Measurements from ENCODE around the gene ISL2. TPM values are rescaled to one million over a fixed set of nuclear protein-coding genes. Genes with fewer than 3 reads are reported as not detected.
"Not testable (repeated sequence)": the region's sequence is repeated elsewhere in the genome, so short reads cannot be mapped to it uniquely, and the experiment has no call there.

ISL2 gene
- total RNA-seq, 4 donors from 2014 or later: 1.3 to 1.4 TPM; not detected in 2

DNA sequence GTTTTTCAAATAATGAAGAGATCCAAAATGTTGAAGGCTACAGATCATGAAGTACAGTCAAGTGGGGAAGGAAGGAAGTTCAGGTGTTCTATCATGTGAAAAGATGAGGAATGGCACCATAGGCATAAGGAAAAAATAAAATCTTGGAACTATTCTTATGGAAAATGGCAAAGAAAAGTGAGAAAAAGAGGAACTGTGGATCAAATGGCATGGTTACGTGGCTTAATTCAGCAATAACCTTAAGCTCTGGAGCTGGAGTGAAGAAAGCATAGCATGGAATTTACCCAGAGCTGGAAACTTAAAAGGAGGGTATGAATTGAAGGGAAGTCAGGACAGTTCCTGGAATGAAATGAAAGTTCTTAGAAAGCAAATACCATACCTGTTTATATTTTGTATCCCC lies 39.7 kb upstream of the ISL2 start:
- TF ChIP-seq, protein P1, sequence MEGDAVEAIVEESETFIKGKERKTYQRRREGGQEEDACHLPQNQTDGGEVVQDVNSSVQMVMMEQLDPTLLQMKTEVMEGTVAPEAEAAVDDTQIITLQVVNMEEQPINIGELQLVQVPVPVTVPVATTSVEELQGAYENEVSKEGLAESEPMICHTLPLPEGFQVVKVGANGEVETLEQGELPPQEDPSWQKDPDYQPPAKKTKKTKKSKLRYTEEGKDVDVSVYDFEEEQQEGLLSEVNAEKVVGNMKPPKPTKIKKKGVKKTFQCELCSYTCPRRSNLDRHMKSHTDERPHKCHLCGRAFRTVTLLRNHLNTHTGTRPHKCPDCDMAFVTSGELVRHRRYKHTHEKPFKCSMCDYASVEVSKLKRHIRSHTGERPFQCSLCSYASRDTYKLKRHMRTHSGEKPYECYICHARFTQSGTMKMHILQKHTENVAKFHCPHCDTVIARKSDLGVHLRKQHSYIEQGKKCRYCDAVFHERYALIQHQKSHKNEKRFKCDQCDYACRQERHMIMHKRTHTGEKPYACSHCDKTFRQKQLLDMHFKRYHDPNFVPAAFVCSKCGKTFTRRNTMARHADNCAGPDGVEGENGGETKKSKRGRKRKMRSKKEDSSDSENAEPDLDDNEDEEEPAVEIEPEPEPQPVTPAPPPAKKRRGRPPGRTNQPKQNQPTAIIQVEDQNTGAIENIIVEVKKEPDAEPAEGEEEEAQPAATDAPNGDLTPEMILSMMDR (IDR thresholded peaks at IDR 0.05): no peak
- TF ChIP-seq POLR2A (IDR thresholded peaks at IDR 0.05) (no peak), POLR2AphosphoS5 (IDR thresholded peaks at IDR 0.05) (no peak), EP300 (IDR thresholded peaks at IDR 0.05; ENCODE audit: low read depth) (no peak)
- Histone ChIP-seq H3K36me3 (no peaks in the 10 kb centered on the region), H3K4me3 (no peak overlapping the region), H3K4me1 (peaks cover 0 to 25% (median 3%) of the 10 kb centered on the region in 4 donors), H3K9me3 (no peaks in the 10 kb centered on the region), H3K27me3 (no peaks in the 10 kb centered on the region), H3K27ac (no peak overlapping the region)
- 92 to 100% methylated on average over 1 of the region's 1 CpG for WGBS, 2 donors (ENCODE audit: low coverage in 1 of 2)
- DNase-seq: no peak
- in situ Hi-C loops (cut with MboI; ENCODE audit: low pct_ligation_motif_present in 1 of 4, low pct_unique_long_range_greater_than_20kb in 1 of 4, low sequenced_read_pairs in 3 of 4) (no loop called here), intact Hi-C loops (cut with DNase I; ENCODE audit: low total_unique reads) (no loop called here)

DNA sequence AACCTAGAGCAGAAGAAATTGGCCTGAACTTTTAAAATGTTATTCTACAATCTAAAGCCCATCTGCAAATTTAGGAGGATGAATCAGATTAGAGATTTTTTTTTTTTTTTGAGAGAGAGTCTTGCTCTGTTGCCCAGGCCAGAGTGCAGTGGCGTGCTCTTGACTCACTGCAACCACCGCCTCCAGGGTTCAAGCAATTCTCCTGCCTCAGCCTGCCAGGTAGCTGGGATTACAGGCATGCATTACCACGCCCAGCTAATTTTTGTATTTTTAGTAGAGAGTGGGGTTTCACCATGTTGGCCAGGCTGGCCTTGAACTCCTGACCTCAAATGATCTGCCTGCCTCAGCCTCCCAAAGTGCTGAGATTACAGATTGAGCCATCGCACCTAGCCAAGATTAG lies 38.6 kb upstream of the ISL2 start:
- H3K27ac ChIP-seq; H3K4me3 ChIP-seq; in situ Hi-C loops (cut with MboI; ENCODE audit: low pct_ligation_motif_present in 1 of 4, low pct_unique_long_range_greater_than_20kb in 1 of 4, low sequenced_read_pairs in 3 of 4); intact Hi-C loops (cut with DNase I; ENCODE audit: low total_unique reads); H3K9me3 ChIP-seq; H3K27me3 ChIP-seq; H3K36me3 ChIP-seq; DNase-seq: not testable (repeated sequence)
- H3K4me1 ChIP-seq: peaks cover 0 to 28% (median 3%) of the 10 kb centered on the region in 4 donors
- 90 to 100% methylated on average over 1 to 4 of the region's 4 CpGs for WGBS, 2 donors (ENCODE audit: low coverage in 1 of 2)

DNA sequence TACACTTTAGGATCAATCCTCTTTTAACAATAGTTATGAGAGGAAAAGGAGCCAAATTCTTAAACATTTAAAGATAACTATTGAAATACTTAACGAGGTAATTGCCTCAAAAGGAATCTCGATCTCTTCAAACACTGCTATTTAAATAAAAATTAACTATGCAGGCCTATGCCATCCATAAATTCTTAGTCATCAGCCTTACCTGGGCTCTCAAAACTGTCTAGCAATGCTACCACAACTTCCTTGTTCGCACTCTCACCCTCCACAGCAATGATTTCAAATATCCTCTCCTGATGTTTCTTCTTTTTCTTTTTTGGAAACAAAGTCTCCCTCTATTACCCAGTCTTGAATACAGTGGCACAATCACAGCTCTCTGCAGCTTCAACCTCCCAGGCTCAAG lies 37.6 kb upstream of the ISL2 start:
- peak overlapping the region in 3 of 4 donors; percentile 13 to 18 (median 18) for H3K27ac ChIP-seq

DNA sequence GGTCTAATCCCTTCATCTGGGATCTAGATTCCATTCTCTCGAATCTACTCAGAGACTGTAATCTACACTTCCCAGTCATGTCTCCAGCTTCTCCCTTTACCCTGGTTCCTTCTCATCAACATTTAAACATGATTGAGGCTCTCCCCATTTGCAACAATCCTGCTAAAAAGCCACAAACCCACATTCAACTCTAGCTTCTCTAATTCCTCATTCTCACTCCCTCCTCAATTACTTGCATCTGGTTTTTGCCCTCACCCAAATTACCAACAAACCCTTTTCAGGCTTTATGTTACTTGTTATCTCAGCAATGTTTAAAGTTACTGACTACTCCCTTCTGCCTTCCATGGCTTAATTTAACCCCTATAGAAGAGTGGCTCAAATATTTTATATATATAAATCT lies 36.8 kb upstream of the ISL2 start:
- intact Hi-C loops (cut with DNase I; ENCODE audit: low total_unique reads) (no loop called here), in situ Hi-C loops (cut with MboI; ENCODE audit: low pct_ligation_motif_present in 1 of 4, low pct_unique_long_range_greater_than_20kb in 1 of 4, low sequenced_read_pairs in 3 of 4) (no loop called here)
- no peak for TF ChIP-seq POLR2AphosphoS5 (IDR thresholded peaks at IDR 0.05)
- TF ChIP-seq POLR2A (IDR thresholded peaks at IDR 0.05): no peak
- TF ChIP-seq EP300 (IDR thresholded peaks at IDR 0.05; ENCODE audit: low read depth): no peak
- TF ChIP-seq, protein P1 (IDR thresholded peaks at IDR 0.05): no peak
- no peaks in the 10 kb centered on the region for H3K27me3 ChIP-seq
- DNase-seq: no peak
- WGBS, 2 donors (ENCODE audit: low coverage in 1 of 2): 88% methylated on average over 1 of the region's 1 CpG; no CpG with 5 or more reads in 1 of the 2 donors
- no peaks in the 10 kb centered on the region for H3K36me3 ChIP-seq
- H3K27ac ChIP-seq: peak overlapping the region in 1 of 4 donors; percentile 18
- peaks cover 0 to 24% (median 3%) of the 10 kb centered on the region in 4 donors for H3K4me1 ChIP-seq
- H3K9me3 ChIP-seq: no peaks in the 10 kb centered on the region
- H3K4me3 ChIP-seq: no peak overlapping the region

More for the DNA sequence above, 37.6 kb upstream of the ISL2 start:
- no peak for DNase-seq
- intact Hi-C loops (cut with DNase I; ENCODE audit: low total_unique reads) (no loop called here), in situ Hi-C loops (cut with MboI; ENCODE audit: low pct_ligation_motif_present in 1 of 4, low pct_unique_long_range_greater_than_20kb in 1 of 4, low sequenced_read_pairs in 3 of 4) (no loop called here)
- TF ChIP-seq, protein P1 (IDR thresholded peaks at IDR 0.05): no peak
- TF ChIP-seq POLR2AphosphoS5 (IDR thresholded peaks at IDR 0.05): no peak
- 54 to 72% methylated on average over 3 of the region's 3 CpGs for WGBS, 2 donors (ENCODE audit: low coverage in 1 of 2)
- H3K36me3 ChIP-seq: no peaks in the 10 kb centered on the region
- H3K27me3 ChIP-seq: no peaks in the 10 kb centered on the region
- H3K4me3 ChIP-seq: no peak overlapping the region
- no peaks in the 10 kb centered on the region for H3K9me3 ChIP-seq
- H3K4me1 ChIP-seq: peaks cover 0 to 26% (median 3%) of the 10 kb centered on the region in 4 donors

DNA sequence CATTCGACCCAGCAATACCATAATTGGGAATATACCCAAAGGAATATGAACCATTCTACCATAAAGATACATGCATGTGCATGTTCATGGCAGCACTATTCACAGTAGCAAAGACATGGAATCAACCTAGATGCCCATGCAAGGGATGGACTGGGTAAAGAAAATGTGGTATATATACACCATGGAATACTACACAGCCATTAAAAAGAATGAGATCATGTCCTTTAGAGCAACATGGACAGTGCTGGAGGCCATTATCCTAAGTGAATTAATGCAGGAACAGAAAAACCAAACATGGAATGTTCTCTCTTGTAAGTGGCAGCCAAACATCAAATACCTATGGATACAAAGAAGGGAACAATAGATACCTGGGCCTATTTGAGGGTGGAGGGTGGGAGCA lies 32.7 kb upstream of the ISL2 start:
- TF ChIP-seq, protein P1 (IDR thresholded peaks at IDR 0.05): no peak
- TF ChIP-seq POLR2A (IDR thresholded peaks at IDR 0.05) (no peak), EP300 (IDR thresholded peaks at IDR 0.05; ENCODE audit: low read depth) (no peak), POLR2AphosphoS5 (IDR thresholded peaks at IDR 0.05) (no peak)
- in situ Hi-C loops (cut with MboI; ENCODE audit: low pct_ligation_motif_present in 1 of 4, low pct_unique_long_range_greater_than_20kb in 1 of 4, low sequenced_read_pairs in 3 of 4): no loop called here
- Histone ChIP-seq H3K9me3 (no peaks in the 10 kb centered on the region), H3K4me3 (no peak overlapping the region), H3K27me3 (no peaks in the 10 kb centered on the region), H3K4me1 (peaks cover 2 to 12% (median 4%) of the 10 kb centered on the region in 4 donors), H3K36me3 (no peaks in the 10 kb centered on the region), H3K27ac (no peak overlapping the region)
- 83% methylated on average over 1 of the region's 1 CpG for WGBS, 2 donors (ENCODE audit: low coverage in 1 of 2)
- no peak for DNase-seq
- intact Hi-C loops (cut with DNase I; ENCODE audit: low total_unique reads): no loop called here
